Measurements from ENCODE around the gene METAP2. TPM values are rescaled to one million over a fixed set of nuclear protein-coding genes. Genes with fewer than 3 reads are reported as not detected.

The METAP2 gene
- total RNA-seq, 2 experiments from 2014 or later: 136 to 152 TPM

DNA sequence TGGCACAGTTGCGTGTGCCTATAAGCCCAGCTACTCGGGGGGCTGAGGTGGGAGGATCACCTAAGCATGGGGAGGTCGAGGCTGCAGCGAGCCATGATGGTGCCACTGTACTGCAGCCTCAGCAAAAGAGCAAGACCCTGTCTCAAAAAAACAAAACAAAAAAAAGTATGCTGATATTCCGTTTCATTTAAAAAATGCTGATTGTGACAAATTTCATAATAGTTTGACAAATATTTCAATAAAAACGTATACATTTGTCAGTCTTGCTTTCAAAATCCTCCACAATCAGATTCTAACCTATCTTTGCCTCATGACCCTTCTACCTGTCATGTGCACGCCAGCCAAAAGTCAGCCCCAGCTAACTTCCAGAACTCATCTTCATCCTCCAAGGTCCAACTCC lies 67.5 kb downstream of the METAP2 start:
- no peaks in the 10 kb centered on the region for H3K9me3 Mint-ChIP-seq (ENCODE audit: low read depth)
- POLR2A ChIA-PET: interaction anchor here (0.6 to 0.7 kb wide), 2 partner anchors 8 to 165 kb away, joined by 3 to 4 read pairs; no protein-coding TSS in a partner anchor

DNA sequence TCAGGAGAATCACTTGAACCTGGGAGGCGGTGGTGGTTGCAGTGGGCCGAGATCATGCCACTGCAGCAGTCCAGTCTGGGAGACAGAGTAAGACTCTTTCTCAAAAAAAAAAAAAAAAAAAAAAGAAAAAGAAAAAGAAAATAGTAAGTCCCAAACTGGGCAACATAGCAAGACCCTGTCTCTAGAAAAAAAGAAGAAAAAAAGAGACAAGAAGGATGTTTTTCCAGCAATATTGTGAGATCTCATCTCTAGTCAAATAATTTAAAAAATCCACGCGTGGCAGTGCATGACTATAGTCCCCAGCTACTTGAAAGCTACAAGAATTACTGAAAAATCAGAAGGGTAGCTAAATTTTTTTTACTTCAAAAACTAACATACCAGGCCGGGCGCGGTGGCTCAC lies 69.4 kb downstream of the METAP2 start:
- Mint-ChIP-seq H3K27ac (no peak overlapping the region), H3K4me3 (no peak overlapping the region)
- intact Hi-C loops (cut with DNase I, micrococcal nuclease): no loop called here

More for the DNA sequence above, 67.5 kb downstream of the METAP2 start:
- H3K27me3 Mint-ChIP-seq: no peaks in the 10 kb centered on the region
- intact Hi-C loops (cut with DNase I, micrococcal nuclease): no loop called here
- ATAC-seq: no peak
- H3K27ac Mint-ChIP-seq: no peak overlapping the region
- no peak for DNase-seq
- CTCF ChIA-PET: no interaction called here
- no peak overlapping the region for H3K4me3 Mint-ChIP-seq
- no peaks in the 10 kb centered on the region for H3K36me3 Mint-ChIP-seq (ENCODE audit: low read depth)
- H3K4me1 Mint-ChIP-seq: peaks cover 6% of the 10 kb centered on the region

DNA sequence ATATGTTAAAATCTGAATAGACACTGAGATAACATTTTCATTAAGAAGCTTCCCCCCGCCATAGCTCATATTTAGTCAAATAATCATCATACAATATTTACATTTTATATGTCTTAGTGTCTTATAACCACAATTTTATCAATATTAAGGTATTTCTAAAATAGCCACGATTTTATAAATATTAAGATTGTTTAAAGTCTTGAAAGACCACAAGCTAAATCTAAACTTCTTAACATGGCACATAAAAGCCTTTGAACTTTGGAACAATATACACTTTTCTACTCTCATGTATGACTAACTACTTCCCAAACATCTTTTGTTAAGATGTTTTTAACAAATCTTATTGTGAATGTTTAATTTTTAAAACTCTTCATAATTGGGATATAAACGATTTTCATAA lies 70.8 kb downstream of the METAP2 start:
- no peak for ATAC-seq
- ChIA-PET CTCF (interaction anchor here (0.9 to 2.2 kb wide), 3 partner anchors 8 to 466 kb away, joined by 3 to 23 read pairs (median 3); no protein-coding TSS in a partner anchor), POLR2A (no interaction called here)
- Mint-ChIP-seq H3K36me3 (ENCODE audit: low read depth) (peaks cover 8% of the 10 kb centered on the region), H3K4me1 (peaks cover 19% of the 10 kb centered on the region), H3K27ac (no peak overlapping the region), H3K9me3 (ENCODE audit: low read depth) (peaks cover 6% of the 10 kb centered on the region), H3K4me3 (no peak overlapping the region), H3K27me3 (peaks cover 13% of the 10 kb centered on the region)
- no peak for DNase-seq
- intact Hi-C loops (cut with DNase I, micrococcal nuclease): no loop called here

More for the DNA sequence above, 69.4 kb downstream of the METAP2 start:
- ChIA-PET POLR2A (no interaction called here), CTCF (interaction anchor here (2.2 kb wide), 1 partner anchor 9 kb away, joined by 23 read pairs; no protein-coding TSS in a partner anchor)
- H3K9me3 Mint-ChIP-seq (ENCODE audit: low read depth): no peaks in the 10 kb centered on the region
- ATAC-seq (no peak), DNase-seq (no peak)
- H3K4me1 Mint-ChIP-seq: peaks cover 16% of the 10 kb centered on the region
- H3K36me3 Mint-ChIP-seq (ENCODE audit: low read depth): no peaks in the 10 kb centered on the region
- peaks cover 7% of the 10 kb centered on the region for H3K27me3 Mint-ChIP-seq

DNA sequence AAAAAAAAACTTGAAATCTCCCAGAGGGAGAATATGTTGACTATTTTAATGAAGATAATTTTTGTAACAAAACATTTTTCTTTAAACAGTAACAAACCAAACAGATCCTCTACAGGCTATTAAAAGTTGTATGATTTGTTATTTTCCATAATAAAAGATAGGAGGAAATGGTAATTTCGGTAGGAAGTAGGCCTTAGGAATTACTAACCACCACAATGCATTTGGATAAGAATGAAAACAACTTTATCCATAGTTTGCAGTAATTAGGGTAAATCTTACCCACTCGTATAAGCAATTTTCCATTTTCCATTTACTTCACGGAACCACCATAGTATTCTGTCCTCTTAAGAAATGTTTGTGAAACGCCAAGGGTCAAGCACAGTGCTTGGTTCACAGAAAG lies 71.4 kb downstream of the METAP2 start:
- peaks cover 13% of the 10 kb centered on the region for H3K27me3 Mint-ChIP-seq
- ATAC-seq (no peak), DNase-seq (no peak)
- no peak overlapping the region for H3K4me3 Mint-ChIP-seq
- no peak overlapping the region for H3K27ac Mint-ChIP-seq
- ChIA-PET CTCF (interaction anchor here (0.9 to 2.2 kb wide), 3 partner anchors 8 to 467 kb away, joined by 3 to 23 read pairs (median 3); no protein-coding TSS in a partner anchor), POLR2A (no interaction called here)
- peaks cover 6% of the 10 kb centered on the region for H3K9me3 Mint-ChIP-seq (ENCODE audit: low read depth)
- intact Hi-C loops (cut with DNase I, micrococcal nuclease): no loop called here
- peaks cover 19% of the 10 kb centered on the region for H3K4me1 Mint-ChIP-seq
- peaks cover 8% of the 10 kb centered on the region for H3K36me3 Mint-ChIP-seq (ENCODE audit: low read depth)

DNA sequence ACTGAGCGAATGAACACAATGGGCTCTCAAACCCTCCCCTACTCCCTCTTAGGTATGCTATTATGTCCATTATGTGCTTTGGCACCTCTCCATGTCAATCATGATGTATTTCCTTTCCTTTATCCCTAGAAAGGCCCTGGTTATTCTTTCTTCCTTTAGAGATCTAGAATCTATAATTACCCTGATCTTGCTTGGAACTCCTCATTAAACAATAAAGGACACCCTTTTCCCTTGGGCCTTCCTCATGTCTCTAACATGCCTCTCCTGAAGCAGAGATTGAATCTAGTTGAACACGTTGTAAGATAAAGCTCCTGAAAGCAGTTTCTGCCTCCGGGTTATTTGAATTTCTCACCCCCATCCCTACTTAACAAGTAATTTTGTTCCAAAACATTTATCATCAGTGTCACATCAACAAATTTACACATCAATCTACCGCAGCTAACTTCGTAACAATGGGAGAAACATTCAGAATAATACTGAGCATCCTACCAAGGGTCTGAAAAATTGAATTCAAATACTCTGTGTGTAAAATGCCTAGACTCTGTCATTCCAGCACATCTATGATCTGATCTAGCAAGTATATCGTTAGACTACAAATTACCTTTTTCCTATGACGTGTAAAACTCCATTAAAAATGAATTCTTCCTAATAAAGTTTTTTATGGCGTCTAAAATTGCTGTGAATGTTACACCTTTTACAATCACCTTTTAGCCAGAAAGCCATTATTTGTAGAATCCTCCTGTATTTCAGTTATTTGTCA lies 72.0 kb downstream of the METAP2 start:
- intact Hi-C loops (cut with DNase I, micrococcal nuclease): no loop called here
- CTCF ChIA-PET: no interaction called here
- Mint-ChIP-seq H3K27me3 (peaks cover 13% of the 10 kb centered on the region), H3K4me3 (no peak overlapping the region), H3K9me3 (ENCODE audit: low read depth) (peaks cover 6% of the 10 kb centered on the region), H3K4me1 (peaks cover 19% of the 10 kb centered on the region), H3K36me3 (ENCODE audit: low read depth) (peaks cover 8% of the 10 kb centered on the region), H3K27ac (no peak overlapping the region)
- POLR2A ChIA-PET: no interaction called here
- DNase-seq: no peak
- no peak for ATAC-seq

DNA sequence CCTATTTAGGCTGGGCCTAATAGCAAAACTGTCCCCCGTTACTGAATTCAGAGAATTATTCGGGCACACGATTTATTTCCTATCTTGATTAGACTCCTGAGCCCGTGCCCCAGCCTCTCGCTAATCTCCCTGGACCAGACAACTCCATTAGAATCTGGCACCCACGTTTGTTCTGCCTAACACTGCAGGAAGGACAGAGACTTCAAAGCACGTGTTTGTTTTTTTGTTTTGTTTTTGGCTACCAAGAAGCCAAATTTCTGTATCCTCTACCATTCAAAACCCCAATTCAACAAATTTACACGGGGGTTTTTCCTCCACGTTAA lies 72.5 kb downstream of the METAP2 start:
- H3K27ac Mint-ChIP-seq: no peak overlapping the region
- H3K27me3 Mint-ChIP-seq: peaks cover 16% of the 10 kb centered on the region
- peaks cover 8% of the 10 kb centered on the region for H3K36me3 Mint-ChIP-seq (ENCODE audit: low read depth)
- ChIA-PET CTCF (interaction anchor here (1.0 kb wide), 1 partner anchor 12 kb away, joined by 8 read pairs; no protein-coding TSS in a partner anchor), POLR2A (no interaction called here)
- intact Hi-C loops (cut with DNase I, micrococcal nuclease): no loop called here
- H3K4me1 Mint-ChIP-seq: peaks cover 24% of the 10 kb centered on the region
- DNase-seq (no peak), ATAC-seq (no peak)
- no peak overlapping the region for H3K4me3 Mint-ChIP-seq
- peaks cover 6% of the 10 kb centered on the region for H3K9me3 Mint-ChIP-seq (ENCODE audit: low read depth)

DNA sequence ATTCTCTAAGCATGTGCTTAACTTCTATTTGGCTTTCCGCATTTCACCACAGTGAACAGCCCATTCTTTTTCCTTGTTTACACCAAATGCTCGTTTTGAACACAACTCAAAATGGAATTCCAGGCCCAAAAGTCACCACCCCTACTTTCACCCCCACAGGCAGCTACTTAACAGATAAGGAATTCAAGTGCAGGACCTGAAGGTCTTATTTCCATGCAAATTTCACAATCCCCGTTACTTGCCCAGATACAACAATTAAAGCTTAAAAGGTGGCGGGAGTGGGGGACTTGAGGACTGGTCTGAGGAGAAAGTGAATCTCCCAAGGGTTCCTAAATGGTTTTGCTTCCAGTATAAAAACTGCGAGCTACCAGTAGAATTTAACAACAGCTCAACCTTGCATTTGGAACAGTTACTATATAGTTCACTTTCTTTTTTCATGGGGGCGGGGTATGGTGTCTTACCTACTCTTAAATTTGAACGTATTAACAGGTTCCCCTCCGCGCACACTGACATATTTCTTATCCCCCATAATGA lies 73.6 kb downstream of the METAP2 start:
- H3K36me3 Mint-ChIP-seq (ENCODE audit: low read depth): peaks cover 8% of the 10 kb centered on the region
- peaks cover 6% of the 10 kb centered on the region for H3K9me3 Mint-ChIP-seq (ENCODE audit: low read depth)
- ChIA-PET CTCF (interaction anchor here (1.0 to 1.2 kb wide), 2 partner anchors 11 to 13 kb away, joined by 5 to 8 read pairs; no protein-coding TSS in a partner anchor), POLR2A (interaction anchor here (0.6 to 0.9 kb wide), 3 partner anchors 11 to 504 kb away, joined by 3 to 4 read pairs (median 3); no protein-coding TSS in a partner anchor)
- intact Hi-C loops (cut with DNase I, micrococcal nuclease): loop anchor here in 1 of 2 experiments (1.0 kb wide), 3 partner anchors 73 to 330 kb away; partner anchors contain the start of genes FGD6, METAP2, SNRPF and VEZT
- H3K27ac Mint-ChIP-seq: peak overlapping the region; percentile 80
- no peak for DNase-seq
- ATAC-seq: peak; percentile 14
- peak overlapping the region; percentile 84 for H3K4me3 Mint-ChIP-seq
- H3K4me1 Mint-ChIP-seq: peaks cover 29% of the 10 kb centered on the region
- H3K27me3 Mint-ChIP-seq: peaks cover 16% of the 10 kb centered on the region

DNA sequence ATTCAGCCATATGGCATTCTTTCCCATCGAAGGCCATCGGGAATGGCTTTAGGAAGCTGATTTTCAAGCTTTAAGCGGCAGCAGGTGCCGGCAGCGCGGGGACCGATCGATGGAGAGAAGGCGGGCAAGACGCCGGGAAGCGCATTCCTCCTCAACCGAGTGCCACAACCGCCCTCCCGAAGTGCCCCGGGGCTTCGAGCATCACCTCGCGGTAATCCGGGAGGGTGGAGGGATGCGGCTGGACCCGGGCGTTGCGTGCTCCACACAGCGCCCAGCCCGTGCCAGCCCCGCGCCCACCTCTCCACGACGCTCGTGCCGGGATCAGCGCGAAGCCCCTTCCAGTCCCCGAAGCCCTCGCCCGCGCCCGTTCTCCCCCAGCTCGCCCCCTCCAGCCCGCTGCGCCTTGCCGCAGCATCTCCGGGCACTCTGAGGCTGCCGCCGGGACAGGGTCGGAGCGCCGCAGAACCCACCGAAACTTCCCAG lies 74.1 kb downstream of the METAP2 start:
- Mint-ChIP-seq H3K9me3 (ENCODE audit: low read depth) (peaks cover 6% of the 10 kb centered on the region), H3K27me3 (peaks cover 16% of the 10 kb centered on the region), H3K4me1 (peaks cover 32% of the 10 kb centered on the region), H3K4me3 (peak overlapping the region; percentile 84), H3K36me3 (ENCODE audit: low read depth) (peaks cover 8% of the 10 kb centered on the region), H3K27ac (peak overlapping the region; percentile 80)
- peak; percentile 50 for ATAC-seq
- intact Hi-C loops (cut with DNase I, micrococcal nuclease): loop anchor here in 1 of 2 experiments (1.0 kb wide), 3 partner anchors 74 to 331 kb away; partner anchors contain the start of genes FGD6, METAP2, SNRPF and VEZT
- ChIA-PET POLR2A (interaction anchor here (0.6 to 0.7 kb wide), 2 partner anchors 11 to 505 kb away, joined by 3 to 4 read pairs; no protein-coding TSS in a partner anchor), CTCF (interaction anchor here (1.2 kb wide), 1 partner anchor 11 kb away, joined by 5 read pairs; no protein-coding TSS in a partner anchor)
- peak; percentile 63 for DNase-seq

DNA sequence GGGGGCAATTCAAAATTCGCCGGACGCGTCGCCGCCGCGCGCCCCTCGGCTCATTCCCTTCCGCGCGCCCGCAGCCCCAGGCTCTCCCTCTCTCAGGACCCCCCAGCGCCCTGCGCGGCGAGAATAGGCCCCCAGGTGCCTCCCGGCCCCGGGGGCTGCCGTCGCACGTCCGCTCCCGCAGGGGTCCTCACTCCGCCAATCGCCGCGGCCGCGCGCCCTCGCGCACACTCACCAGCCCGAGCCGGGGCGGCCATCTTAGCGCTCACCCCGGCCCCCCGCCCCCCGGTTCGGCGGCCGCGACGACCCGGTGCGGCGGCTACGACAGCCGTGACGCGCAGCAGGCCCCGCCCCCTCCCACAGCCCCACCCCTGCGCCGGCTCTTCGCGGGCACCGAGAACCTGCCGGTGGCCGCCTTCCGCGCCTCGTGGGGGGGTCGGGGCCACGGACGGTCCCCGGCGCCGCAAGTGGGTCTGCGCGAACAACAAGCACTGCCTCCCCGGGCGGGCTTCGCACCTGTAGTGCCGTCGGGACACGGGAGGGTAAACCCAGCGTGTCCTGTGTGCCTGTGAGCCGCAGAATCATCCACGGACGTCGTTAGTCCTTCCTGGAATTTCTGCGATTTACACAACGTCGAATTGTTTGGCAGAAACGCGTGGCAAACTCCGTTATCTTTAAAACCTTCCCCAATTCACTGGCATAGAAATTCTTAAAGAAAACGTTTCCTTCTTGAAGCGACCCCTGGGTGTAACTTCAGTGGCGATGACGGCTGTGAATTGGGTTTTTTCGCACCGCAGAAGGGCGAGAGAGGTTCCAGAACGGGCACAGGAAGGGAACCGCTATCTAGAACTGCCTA lies 74.8 kb downstream of the METAP2 start:
- Mint-ChIP-seq H3K27ac (peak overlapping the region; percentile 56), H3K36me3 (ENCODE audit: low read depth) (peaks cover 8% of the 10 kb centered on the region), H3K9me3 (ENCODE audit: low read depth) (peaks cover 6% of the 10 kb centered on the region), H3K4me3 (peak overlapping the region; percentile 84), H3K4me1 (peaks cover 37% of the 10 kb centered on the region), H3K27me3 (peaks cover 16% of the 10 kb centered on the region)
- peak; percentile 82 for DNase-seq
- ChIA-PET CTCF (no interaction called here), POLR2A (interaction anchor here (0.7 kb wide), 1 partner anchor 12 kb away, joined by 3 read pairs; no protein-coding TSS in a partner anchor)
- peak; percentile 83 for ATAC-seq
- intact Hi-C loops (cut with DNase I, micrococcal nuclease): loop anchor here in 1 of 2 experiments (1.0 kb wide), 3 partner anchors 74 to 331 kb away; partner anchors contain the start of genes FGD6, METAP2, SNRPF and VEZT

DNA sequence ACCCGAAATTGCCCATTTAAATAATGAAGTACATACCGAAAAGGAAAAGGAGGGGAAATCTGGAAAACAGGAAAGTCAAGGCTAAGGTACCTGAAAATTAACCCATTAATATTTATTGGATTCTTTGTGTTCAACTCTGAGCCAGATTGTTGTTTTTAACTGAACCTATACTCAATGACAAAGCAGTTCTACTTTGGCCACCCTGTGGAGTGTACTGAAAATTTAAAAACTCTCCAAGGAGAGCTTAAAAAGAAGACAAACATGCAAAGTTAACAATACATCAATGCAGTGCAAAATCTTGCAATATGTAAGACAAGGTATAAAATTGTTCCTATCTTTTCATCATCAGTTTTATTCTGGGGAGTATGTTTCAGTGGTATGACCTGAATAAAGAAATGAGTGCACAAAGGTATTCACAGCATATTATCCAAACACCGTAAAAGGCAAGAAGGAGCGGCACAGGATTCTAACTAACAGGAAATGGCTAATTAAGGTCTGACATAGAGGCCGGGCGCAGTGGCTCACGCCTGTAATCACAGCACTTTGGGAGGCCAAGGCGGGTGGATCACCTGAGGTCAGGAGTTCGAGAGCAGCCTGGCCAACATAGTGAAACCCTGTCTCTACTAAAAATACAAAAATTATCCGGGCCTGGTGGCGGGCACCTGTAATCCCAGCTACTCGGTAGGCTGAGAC lies 75.6 kb downstream of the METAP2 start:
- ATAC-seq (no peak), DNase-seq (no peak)
- H3K4me1 Mint-ChIP-seq: peaks cover 42% of the 10 kb centered on the region
- peaks cover 16% of the 10 kb centered on the region for H3K27me3 Mint-ChIP-seq
- peak overlapping the region; percentile 84 for H3K4me3 Mint-ChIP-seq
- peak overlapping the region; percentile 56 for H3K27ac Mint-ChIP-seq
- ChIA-PET CTCF (no interaction called here), POLR2A (no interaction called here)
- peaks cover 6% of the 10 kb centered on the region for H3K9me3 Mint-ChIP-seq (ENCODE audit: low read depth)
- intact Hi-C loops (cut with DNase I, micrococcal nuclease): no loop called here
- H3K36me3 Mint-ChIP-seq (ENCODE audit: low read depth): peaks cover 8% of the 10 kb centered on the region
